Activated CD8-positive, alpha-beta memory T cell treated with anti-CD3 and anti-CD28 coated beads for 1 hour (primary cell): ENCODE results near the gene LY86.

Experiments used
- DNase-seq, 2 donors: peaks; one replicate each; pipeline ENCODE4 v3.0.0-alpha.2; 2020; ENCODE audit warnings: low read depth in 1 of 2; ENCODE audit errors: extremely low read depth in 1 of 2

Gene LY86

DNA sequence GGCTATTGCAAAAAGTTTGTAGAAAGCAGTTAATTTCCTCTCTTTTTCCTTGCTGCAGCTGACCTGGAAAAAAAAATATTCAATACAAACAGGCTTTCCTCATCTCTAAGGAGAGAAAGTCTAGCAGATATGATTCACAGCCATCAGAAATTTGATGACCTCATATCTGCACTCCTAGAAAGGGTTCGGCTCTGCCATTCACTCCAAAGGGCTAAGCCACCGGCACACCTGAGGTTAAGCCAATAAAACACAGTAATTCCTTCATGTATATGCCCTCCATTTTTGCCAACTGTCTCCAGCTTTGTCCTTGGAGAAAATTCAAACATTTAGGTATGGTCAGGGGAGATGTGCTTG, 18.7 kb upstream of the LY86 start:
- DNase-seq: no peak

DNA sequence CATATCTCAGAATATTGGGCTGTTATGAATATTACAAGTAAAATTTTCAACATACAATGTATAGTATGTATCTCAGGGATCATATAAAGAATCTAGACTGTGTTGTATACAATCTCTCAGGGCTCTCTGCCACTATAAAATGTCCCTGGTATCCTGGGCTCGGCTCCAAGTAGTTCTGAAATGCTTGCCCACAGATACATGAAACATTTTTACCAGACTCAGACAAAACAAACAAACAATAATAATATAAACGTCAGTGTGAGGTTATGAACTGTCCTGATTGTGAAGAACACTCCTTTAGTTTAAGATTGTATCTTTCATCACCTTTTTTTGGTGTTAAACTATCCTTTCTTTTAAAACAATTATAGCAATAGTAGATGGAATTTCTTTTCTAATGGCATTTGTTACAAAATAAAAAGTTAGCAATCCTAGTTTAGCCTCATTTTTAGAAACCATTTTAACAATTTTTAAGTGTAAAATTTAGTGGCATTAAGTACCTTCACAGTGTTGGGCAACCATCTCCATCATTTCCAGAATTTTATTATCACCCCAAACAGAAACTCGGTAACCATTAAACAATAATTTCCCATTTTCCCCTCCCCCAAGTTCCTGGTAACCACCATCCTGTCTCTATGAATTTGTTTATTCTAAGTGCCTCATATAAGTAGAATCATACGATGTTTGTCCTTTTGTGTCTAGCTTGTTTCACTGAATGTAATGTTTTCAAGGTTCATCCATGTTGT, 17.4 kb upstream of the LY86 start:
- DNase-seq: no peak

DNA sequence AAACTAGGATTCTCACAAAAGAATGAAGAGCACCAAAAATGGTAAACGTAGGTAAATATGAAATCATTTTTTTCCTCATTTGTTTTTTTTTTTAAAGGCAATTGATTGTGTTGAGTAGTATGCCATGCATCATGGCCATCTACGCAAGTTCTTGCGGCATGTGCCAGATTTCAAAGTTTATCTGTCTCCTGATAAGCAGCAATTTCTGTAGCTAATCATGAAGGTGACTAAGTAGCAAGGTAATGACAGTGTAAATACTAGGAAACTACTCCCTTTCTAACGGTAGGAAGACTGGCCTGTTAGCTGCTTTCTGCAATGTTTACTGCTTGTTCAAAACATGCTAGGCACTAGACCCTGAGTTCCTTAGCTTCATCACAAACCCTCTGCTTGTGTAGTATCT, 13.4 kb upstream of the LY86 start:
- DNase-seq: no peak

DNA sequence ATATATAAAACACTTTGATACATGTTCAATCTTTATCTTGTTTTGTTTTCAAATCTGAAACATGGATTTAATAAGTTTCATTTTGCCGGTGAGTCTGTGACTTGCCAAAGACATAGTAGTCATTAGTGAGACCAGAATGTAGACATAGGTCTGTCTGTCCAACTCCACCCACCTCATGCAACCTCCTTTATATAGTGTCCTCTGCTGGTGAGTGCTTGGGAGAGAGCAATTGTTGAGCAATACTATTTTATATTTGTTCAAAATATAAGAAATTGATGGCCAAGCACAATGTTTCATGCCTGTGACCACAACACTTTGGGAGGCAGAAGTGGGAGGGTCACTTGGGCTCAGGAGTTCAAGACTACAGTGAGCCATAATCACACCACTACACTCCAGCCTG, 10.8 kb upstream of the LY86 start:
- no peak for DNase-seq

DNA sequence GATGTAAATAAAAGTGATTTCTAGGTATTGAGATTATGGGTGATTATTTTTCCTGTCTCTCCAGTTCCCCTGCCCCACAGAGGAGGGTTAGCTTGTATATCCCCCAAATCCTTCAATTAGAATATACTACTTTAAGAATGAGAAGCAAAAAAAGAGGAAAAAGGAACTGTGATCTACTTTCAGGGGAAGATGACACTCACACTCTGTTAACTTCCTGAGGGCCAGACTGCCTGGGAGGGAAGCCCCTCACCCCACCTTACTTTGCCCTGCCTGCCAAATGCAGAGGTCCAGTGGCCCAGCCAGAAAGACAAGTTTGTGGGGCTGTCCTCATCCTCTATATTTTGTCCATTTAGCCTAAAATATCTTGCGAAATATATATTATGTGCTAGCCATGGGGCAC, 9.2 kb upstream of the LY86 start:
- DNase-seq: no peak

DNA sequence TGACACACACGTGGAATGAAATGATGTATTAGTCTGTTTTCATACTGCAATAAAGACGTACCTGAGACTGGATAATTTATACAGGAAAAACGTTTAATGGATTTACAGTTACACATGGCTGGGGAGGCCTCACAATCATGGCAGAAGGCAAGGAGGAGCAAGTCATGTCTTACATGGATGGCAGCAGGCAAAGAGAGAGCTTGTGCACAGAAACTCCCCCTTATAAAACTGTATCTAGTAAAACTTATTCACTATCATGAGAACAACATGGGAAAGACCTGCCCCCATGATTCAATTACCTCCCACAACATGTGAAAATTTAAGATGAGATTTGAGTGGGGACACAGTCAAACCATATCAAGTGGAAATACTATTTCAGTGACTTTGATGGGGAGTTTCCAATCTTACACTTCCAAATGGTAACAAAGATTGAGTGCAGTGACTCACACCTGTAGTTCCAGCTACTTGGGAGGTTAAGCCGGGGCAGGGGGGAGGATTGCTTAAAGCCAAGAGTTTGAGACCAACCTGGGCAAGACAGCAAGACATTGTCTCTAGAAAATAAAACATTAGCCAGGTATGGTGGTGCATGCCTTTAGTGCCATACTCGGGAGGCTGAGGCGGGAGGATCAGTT, 8.2 kb upstream of the LY86 start:
- DNase-seq: no peak

DNA sequence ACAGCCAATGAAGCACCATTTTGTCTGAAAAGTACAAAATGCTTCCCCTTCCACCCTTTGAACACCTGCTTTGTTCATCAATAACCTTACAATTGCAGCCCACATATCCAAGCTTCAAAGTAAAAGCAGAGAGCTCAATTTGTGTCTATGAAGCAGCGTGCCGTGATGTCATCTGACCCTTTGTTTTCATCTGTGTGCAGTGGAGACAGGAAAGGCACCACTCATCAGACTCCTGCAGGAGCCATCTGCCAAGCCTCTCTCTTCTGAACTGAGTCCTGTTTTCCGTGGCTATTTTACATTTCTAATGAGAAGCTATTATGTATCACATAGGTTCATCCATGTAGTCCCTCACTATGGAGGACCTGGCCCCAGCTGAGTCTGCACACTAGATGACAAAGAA, 7.5 kb upstream of the LY86 start:
- no peak for DNase-seq

DNA sequence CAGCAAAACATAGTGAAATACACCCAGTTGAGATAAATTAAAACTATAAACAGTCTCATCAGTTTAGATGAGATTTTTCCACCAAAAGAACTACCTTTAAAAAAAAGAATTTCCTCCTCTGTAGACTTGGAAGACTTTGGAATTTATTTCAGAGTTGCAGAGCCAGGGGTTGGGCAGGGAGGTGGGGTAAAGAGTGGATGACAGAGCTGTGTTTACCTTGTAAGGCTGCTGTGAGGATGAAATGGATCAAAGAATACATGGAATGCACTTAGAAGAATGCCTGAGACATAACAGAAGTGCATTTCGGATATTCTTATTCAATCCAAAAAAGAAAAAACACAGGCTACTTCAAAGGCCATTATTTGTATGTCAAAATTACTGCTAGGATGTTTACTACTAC, 6.4 kb upstream of the LY86 start:
- DNase-seq: no peak

DNA sequence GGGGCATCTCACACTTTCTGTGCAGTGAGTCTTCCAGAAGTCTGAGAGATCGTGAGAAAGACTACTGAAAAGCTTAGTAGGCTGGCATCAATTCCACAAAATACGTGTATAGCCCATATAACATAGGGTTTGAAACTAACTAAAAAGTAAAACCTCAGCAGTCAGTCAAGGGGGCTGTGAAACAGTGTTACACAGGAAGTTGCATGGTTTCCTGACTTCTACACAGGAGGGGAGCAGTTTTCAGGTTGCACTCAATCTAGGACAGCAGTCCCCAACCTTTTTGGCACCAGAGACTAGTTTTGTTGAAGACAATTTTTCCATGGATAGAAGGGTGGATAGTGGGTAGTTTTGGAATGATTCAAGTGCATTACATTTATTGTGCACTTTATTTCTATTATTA, 4.7 kb upstream of the LY86 start:
- DNase-seq: no peak

DNA sequence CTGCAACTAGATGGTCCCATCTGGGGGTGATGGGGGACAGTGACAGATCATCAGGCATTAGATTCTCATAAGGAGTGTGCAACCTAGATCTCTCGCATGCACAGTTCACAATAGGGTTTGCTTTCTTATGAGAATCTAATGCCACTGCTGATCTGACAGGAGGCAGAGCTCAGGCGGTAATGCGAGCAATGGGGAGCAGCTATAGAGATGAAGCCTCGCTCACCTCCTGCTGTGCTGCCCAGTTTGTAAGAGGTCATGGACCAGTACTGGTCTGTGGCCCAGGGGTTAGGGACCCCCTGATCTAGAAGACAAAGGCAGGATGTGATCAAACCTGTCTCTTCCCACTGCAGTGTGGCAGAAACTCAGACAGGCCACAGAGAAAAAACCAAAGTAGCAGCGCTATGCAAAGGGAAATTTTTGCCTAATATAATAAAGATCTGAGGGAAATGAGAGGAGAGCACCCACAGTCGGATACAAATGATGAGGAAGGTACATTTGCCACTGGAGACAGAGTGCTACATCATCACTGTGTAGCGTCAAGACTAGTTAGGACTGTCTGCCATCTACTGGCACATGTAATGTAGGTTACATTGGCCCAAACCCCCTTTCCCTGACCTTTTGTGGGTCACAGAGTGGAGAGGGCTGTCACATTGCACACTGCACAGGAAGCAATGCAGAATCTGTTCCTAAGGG, 4.1 kb upstream of the LY86 start:
- no peak for DNase-seq

DNA sequence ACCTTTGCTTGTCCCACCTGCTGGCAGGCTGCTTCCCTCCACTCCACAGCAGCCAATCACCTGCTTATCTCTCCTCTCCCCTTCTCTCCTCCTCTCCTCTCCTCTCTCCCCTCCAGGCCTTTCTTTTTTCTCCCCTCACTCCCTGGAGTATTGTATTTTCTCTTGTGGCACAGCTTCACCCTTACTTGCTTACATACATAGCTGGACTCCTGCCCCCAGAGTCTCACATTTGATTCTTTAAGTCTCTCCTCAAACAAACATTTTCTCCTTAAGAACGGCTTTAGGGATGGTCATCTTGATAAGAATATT, 3.6 kb upstream of the LY86 start:
- DNase-seq: no peak

DNA sequence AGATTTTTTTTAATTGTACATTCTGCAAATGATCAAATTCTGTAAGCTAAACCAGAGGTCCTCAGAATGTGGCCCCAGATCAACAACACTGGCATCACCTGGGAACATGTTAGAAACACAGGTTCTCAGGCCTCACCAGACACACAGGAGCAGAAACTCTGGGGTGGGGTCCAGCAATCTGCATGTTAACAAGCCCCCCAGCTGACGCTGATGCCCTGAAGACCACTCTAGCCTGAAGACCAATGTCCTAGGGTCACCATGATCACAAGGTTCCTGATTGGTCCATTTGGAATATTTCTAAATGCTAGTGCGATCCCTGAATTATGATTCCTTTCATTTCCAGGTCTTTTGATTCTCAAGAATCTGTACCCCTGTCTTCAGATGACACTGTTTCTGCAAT, 2.4 kb upstream of the LY86 start:
- no peak for DNase-seq

DNA sequence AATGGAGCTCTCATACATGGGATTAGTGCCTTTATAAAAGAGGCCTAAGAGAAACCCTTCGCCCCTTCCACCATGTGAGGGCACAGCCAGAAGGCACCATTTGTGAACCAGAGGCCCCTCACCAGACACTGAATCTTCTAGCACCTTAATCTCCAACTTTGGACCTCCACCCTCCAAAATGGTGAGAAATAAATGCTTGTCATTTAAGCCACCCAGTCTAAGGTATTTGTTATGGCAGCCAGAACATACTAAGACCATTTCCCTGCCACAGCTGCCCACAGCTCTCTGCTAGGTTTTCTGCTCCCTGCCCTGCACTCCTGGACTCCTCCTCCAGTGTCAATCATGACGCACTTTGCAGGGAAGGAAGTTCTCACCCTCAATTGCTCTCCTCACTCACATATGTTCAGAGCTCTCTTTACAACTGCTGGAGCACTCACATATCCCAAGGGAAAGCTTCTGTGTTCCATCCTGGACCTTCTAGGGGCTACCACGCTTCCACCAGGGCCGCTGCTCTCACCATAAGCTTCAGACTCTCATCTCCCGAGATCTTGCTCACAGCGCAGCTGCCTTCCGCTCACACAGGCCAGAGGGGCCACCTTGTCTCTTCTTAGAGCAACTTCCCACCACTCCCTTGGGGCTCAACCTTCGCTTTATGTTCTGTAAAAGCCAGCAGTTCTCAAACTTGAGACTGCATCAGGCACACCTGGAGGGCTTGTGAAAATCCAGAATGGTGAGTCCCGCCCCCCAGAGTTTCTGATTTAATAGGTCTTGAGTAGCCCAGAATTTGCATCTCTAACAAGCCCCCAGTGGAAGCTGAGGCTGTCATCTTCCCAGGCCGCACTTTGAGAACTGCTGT, 1.6 kb upstream of the LY86 start:
- DNase-seq: no peak

DNA sequence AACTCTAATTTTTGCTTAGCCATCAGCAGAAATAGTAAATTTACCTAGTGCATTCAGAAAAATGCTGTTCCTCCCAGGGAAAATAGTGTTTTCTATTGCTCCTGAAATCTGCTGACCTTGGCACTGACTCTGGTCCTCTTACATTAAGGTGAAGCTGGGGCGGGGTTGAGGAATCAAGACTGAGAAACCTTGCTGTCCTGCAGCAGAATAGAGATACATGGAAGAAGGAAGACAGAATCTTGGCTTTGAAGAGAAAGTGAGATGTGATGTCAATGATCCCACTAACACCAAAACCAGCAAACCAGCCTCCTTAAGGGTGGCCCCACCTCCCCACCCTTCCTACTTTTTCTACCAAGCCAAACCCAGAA, 840 bp upstream of the LY86 start:
- DNase-seq: no peak

DNA sequence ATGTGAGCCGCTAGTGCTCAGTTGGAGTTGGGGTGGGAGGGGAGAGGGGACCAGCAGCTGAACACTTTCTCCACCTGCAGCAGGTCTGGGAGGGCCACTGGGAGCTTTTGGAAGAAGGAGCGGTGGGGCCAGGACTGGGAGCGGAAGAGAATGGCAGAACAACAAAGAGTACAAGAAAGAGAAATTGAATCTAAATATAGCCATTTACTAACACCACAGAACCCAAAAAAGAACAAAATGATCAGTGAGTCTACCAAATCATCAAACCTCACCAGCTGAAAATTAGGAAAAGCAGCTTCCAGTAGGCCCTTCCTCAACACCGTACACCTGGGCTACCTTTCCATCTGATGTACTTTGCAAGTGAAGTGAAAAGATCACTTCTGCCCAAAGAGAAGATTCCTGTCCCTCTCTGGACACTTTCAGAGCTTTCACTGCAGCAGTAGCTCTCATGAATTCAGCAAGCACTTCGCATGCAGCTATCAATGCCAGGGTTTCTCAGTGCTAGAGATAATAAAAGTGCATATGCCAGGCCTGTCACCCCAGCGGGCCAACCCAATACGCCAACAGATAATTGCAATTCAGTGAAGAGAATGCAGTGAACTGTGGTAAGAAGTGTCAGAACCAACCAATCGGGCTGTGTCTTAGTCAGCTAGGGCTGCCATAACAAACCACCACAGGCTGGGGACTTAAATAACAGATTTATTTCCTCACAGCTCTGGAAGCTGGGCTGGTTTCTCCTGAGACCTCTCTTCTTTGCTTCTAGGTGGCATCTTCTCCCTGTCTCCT, 597 bp downstream of the LY86 start:
- DNase-seq: no peak

DNA sequence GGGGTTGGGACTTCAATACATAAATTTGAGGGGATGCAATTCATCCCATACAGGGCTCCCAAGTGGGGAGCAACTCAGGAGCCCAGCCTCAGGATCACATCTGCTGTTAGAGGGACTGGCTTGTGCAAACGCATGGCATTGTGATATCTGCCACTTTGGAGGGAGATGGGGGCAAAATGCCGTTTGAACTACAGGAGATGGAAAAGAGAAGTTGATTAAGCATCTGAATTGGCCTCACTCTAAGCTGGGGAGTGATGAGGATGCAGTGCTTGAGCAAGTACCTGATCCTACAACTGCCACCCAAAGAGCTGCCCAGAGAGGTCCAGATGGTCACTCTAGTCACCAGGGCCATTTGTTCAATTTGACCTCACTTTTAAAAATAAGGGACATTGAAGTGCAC, 2.0 kb downstream of the LY86 start:
- no peak for DNase-seq

DNA sequence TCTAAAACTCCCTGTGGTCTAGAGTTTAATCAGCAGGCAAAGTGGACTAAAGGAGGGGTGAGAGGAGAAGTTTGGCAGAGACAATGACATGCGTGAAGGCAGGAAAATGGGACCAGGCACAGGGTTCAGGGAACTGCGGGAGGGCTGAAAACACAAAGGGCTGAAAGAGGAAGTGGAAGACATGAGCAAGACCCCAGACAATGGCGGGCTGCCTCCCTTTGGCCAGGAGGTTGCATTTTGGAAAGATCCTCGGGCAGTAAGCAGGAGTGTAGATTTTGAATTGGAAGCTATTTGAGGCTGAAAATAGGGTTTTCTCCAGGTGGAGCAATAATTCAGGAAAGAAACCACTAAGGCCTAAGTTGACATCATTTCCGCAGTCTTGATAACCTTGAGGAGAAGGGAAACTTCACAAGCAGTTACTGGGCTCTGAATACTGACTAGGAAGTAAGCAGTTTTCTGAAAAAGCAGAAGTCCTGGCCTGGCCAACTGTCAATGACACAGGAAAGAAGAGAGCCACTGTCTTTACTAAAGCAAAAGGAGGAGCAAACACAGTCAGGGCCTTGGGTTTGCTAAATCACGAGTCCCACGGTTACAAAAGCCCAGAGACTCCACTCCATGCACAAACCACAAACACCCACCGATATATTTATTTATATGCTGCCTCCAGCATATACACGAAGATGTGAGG, 3.4 kb downstream of the LY86 start:
- DNase-seq: no peak

DNA sequence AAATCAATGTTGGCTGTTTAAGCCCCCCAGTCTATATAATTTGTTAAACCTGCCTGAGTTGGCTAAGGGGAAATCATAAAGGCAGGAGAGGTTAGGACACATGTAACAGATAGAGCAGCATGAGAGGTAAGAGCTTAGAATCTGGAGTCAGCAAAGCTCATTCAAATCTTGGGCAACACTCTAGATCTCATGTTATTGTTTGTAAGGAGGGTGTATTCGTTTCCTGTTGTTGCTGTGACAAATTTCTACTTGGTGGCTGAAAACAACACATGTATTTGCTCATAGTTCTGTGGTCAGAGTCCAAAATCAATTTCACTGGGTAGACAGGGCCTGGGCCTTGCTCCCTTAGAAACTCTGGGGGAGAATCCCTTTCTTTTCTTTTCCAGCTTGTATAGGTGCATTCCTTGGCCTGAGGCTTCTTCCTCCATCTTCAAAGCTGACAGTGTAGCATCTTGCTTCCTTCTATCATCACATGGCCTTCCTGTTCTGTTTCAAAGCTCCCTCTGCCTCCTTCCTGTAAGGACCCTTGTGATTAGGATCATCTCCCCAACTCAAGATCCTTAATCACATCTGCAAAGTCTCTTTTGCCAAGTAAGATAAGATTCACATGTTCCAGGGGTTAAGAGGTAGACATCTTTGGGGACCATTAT, 4.4 kb downstream of the LY86 start:
- no peak for DNase-seq

DNA sequence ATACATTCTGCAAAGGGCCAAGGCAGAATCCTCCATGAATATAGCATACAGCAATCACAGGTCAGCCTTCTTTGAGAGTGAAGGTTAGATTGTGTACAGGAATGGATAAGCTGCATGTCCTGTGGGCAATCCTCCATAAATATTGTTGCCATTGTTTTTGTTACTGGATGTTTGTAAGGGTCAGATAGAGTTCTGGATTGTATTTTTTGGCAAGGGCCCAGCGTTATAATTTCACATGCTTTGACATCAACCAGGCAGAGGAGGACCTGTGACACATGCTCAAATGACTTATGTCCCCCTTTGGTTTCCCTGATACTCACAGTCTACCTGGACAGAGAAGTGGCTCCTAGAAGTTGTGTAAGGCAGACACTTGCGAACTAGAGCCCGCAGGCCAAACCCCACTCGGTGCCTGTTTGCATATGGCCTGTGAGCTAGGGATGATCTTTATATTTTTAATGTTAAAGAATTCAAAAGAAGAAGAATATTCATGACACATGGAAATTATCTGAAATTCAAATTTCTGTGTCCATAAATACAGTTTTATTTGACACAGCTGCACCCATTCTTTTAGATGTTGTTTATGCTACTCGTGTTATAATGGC, 5.4 kb downstream of the LY86 start:
- no peak for DNase-seq

DNA sequence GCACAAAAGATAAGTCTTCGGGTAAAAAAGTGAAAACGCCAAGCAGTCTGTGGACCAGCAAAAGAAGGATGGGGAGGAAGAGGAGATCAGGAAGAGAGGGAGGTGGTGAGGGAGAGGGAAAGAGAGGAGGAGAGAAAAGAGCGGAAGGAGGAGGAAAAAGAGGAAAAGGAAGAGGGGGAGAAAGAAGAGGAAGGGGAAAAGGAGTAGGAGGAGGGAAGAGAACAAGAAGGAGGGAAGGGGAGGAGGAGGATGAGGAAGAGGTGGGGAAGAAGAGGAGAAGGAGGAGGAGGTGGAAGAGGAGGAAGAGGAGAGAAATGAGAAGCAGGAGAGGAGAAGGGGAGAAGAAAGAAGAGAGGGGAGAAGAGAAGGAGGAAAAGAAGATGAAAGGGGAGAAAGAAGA, 6.5 kb downstream of the LY86 start:
- no peak for DNase-seq
